ENCODE measurements around the gene SLC9A1.

The SLC9A1 gene

GRCh38 chr1:27049100-27049499 lies 105.8 kb downstream of the SLC9A1 start:
- H3K9ac ChIP-seq (ENCODE audit: low read depth, low read length): no peak overlapping the region
- H3K79me2 ChIP-seq (ENCODE audit: insufficient read depth, low read length): no peaks in the 10 kb centered on the region
- ATAC-seq (ENCODE audit: insufficient read depth, low read depth) (no peak), DNase-seq (no peak)
- H3K9me3 ChIP-seq (ENCODE audit: insufficient read depth, low read length, severe bottlenecking): no peaks in the 10 kb centered on the region
- H3K4me3 ChIP-seq (ENCODE audit: low read depth in 1 of 2, low read length in 2 of 2): no peak overlapping the region
- no peaks in the 10 kb centered on the region for H4K20me1 ChIP-seq (ENCODE audit: insufficient read depth, low read length)
- no peaks in the 10 kb centered on the region for H3K27me3 ChIP-seq (ENCODE audit: insufficient read depth, low read length, poor library complexity)
- H3K36me3 ChIP-seq (ENCODE audit: insufficient read depth, low read length): no peaks in the 10 kb centered on the region
- no peak overlapping the region for H3K27ac ChIP-seq (ENCODE audit: low read length)
- H3K4me1 ChIP-seq (ENCODE audit: insufficient read depth, low read length): peaks cover 4% of the 10 kb centered on the region
- H3K4me2 ChIP-seq (ENCODE audit: insufficient read depth, low read length): no peak overlapping the region
- no peak overlapping the region for H2AFZ ChIP-seq (ENCODE audit: low read depth, low read length)
- TF ChIP-seq EZH2 (IDR thresholded peaks at IDR 0.05; ENCODE audit: borderline replicate concordance, low read depth, low read length, severe bottlenecking) (no peak), CTCF (IDR thresholded peaks at IDR 0.05; ENCODE audit: borderline replicate concordance, extremely low read depth, low read length, poor library complexity, severe bottlenecking) (no peak)

All from DND-41 (cell line).